Ishikawa (cell line): ENCODE results near the gene LDHA.

Experiments
- CEBPB ChIP-seq: IDR thresholded peaks from 2 replicates; pipeline ENCODE4 v1.6.1; 2012
- CREB1 ChIP-seq: IDR thresholded peaks from 2 replicates; pipeline ENCODE4 v1.6.1; 2012; ENCODE audit warnings: low read depth
- EGR1 ChIP-seq: IDR thresholded peaks from 2 replicates; pipeline ENCODE4 v1.6.1; 2012
- EP300 ChIP-seq: IDR thresholded peaks from 2 replicates; pipeline ENCODE4 v1.6.1; 2012; ENCODE audit warnings: borderline replicate concordance
- FOXM1 ChIP-seq: IDR thresholded peaks from 2 replicates; pipeline ENCODE4 v1.6.1; 2012; ENCODE audit warnings: low read depth, borderline replicate concordance
- NFIC ChIP-seq: IDR thresholded peaks from 2 replicates; pipeline ENCODE4 v1.6.1; 2012
- RAD21 ChIP-seq: IDR thresholded peaks from 2 replicates; pipeline ENCODE4 v1.6.1; 2012; ENCODE audit warnings: low read depth
- TAF1 ChIP-seq: IDR thresholded peaks from 2 replicates; pipeline ENCODE4 v1.6.1; 2012; ENCODE audit warnings: low read depth, mild to moderate bottlenecking
- TCF12 ChIP-seq: IDR thresholded peaks from 2 replicates; pipeline ENCODE4 v1.6.1; 2012; ENCODE audit warnings: low read depth
- TEAD4 ChIP-seq: IDR thresholded peaks from 2 replicates; pipeline ENCODE4 v1.6.1; 2012
- YY1 ChIP-seq: IDR thresholded peaks from 2 replicates; pipeline ENCODE4 v1.6.1; 2012; ENCODE audit warnings: low read depth
- ZBTB7A ChIP-seq: IDR thresholded peaks from 2 replicates; pipeline ENCODE4 v1.6.1; 2012; ENCODE audit warnings: low read depth
- TF ChIP-seq, protein P1 (sequence below): IDR thresholded peaks from 2 replicates; pipeline ENCODE4 v1.6.1; 2012
- TF ChIP-seq, protein P2 (sequence below): IDR thresholded peaks from 2 replicates; pipeline ENCODE4 v1.6.1; 2012
- TF ChIP-seq, protein P3 (sequence below): IDR thresholded peaks from 2 replicates; pipeline ENCODE4 v1.6.1; 2012; ENCODE audit warnings: low read depth, mild to moderate bottlenecking

Gene LDHA

DNA sequence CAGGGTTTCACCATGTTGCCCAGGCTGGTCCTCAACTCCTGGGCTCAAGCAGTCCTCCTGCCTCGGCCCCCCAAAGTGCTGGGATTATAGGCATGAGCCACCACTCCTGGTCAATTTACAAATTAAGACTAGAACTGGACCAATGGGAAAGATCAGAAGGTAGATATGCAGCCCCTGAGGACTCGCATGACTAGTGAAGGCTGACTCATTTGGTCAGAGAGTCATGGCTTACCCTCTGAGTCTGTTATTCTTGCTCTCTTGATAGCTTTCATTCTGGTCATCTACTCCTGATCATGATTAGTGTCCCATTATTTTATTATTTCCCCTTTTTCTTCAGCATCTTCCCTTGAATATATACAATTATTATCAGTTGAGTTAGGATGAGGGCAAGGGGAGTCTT lies 58.6 kb downstream of the LDHA start:
- TF ChIP-seq, protein P1, sequence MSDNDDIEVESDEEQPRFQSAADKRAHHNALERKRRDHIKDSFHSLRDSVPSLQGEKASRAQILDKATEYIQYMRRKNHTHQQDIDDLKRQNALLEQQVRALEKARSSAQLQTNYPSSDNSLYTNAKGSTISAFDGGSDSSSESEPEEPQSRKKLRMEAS: no peak
- TF ChIP-seq, protein P2, sequence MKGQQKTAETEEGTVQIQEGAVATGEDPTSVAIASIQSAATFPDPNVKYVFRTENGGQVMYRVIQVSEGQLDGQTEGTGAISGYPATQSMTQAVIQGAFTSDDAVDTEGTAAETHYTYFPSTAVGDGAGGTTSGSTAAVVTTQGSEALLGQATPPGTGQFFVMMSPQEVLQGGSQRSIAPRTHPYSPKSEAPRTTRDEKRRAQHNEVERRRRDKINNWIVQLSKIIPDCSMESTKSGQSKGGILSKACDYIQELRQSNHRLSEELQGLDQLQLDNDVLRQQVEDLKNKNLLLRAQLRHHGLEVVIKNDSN: no peak
- TF ChIP-seq EP300 (no peak), YY1 (no peak), NFIC (no peak), TCF12 (no peak), EGR1 (no peak), TEAD4 (no peak), ZBTB7A (no peak), CREB1 (no peak), FOXM1 (no peak)
- TF ChIP-seq, protein P3, sequence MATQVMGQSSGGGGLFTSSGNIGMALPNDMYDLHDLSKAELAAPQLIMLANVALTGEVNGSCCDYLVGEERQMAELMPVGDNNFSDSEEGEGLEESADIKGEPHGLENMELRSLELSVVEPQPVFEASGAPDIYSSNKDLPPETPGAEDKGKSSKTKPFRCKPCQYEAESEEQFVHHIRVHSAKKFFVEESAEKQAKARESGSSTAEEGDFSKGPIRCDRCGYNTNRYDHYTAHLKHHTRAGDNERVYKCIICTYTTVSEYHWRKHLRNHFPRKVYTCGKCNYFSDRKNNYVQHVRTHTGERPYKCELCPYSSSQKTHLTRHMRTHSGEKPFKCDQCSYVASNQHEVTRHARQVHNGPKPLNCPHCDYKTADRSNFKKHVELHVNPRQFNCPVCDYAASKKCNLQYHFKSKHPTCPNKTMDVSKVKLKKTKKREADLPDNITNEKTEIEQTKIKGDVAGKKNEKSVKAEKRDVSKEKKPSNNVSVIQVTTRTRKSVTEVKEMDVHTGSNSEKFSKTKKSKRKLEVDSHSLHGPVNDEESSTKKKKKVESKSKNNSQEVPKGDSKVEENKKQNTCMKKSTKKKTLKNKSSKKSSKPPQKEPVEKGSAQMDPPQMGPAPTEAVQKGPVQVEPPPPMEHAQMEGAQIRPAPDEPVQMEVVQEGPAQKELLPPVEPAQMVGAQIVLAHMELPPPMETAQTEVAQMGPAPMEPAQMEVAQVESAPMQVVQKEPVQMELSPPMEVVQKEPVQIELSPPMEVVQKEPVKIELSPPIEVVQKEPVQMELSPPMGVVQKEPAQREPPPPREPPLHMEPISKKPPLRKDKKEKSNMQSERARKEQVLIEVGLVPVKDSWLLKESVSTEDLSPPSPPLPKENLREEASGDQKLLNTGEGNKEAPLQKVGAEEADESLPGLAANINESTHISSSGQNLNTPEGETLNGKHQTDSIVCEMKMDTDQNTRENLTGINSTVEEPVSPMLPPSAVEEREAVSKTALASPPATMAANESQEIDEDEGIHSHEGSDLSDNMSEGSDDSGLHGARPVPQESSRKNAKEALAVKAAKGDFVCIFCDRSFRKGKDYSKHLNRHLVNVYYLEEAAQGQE: no peak

DNA sequence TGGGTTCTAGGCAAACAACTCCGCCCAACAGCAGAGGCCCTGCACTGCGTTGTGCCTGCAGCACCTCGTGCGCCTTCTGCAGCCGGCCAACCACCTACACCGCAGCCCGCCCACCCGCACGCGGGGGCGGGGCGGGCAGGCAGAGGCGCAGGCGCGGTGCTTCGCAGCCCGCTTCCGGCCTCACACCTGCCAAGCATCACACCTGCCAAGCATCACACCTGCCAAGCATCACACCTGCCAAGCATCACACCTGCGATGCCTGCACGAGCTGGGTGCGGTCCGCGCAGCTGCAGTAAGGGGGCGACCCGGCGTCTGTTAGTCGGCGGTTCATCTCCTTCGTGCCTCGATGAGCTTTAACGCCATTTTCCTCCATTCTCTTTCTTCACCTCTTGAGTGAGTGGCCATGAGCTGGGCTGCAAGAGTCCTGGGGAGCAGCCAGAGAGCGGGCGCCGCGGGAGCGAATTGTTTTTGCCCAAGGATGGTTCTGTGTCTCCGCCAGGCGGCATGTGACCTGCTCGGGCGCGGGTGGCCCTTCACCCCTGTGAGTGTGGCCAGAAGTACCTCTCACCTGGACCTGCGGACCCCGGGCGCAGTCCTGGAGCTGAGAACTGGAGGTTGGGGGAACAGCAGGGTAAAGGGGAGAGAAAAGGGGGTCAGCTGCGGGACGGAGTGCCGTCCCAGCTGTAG lies 61.5 kb downstream of the LDHA start, which contains the start of gene LDHAL6A:
Gene LDHAL6A (plus strand): TSS at position 171 of the 687 bp plus-strand sequence. CDS start 825 bp downstream, outside the sequence.
- no peak for TF ChIP-seq EP300
- TF ChIP-seq TCF12: no peak
- no peak for TF ChIP-seq CREB1
- TF ChIP-seq, protein P2: no peak
- TF ChIP-seq NFIC: no peak
- no peak for TF ChIP-seq ZBTB7A
- no peak for TF ChIP-seq CEBPB
- TF ChIP-seq EGR1: no peak
- TF ChIP-seq YY1: no peak
- TF ChIP-seq TAF1: no peak
- TF ChIP-seq, protein P3: no peak

DNA sequence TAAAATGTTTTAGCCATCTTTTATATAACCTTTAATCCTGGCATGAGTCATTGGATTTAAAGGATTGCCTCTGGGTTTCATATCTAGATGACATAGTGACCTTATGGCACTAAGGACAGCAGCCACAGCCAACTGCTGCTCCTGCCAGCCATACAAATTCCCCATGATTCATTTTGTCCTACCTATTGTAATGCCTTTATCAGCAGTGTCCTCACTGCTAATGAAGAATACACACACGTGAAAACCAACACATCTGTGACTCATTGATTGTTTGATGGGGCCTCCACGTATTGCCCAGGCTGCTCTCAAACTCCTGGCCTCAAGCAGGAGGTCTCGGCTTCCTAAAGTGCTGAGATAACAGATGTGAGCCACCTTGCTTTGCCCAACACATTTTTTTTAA lies 63.1 kb downstream of the LDHA start:
- no peak for TF ChIP-seq CREB1
- no peak for TF ChIP-seq FOXM1
- TF ChIP-seq, protein P2: no peak
- no peak for TF ChIP-seq RAD21
- TF ChIP-seq TAF1: no peak
- TF ChIP-seq, protein P1: no peak
- no peak for TF ChIP-seq TCF12
- no peak for TF ChIP-seq NFIC
- no peak for TF ChIP-seq ZBTB7A
- TF ChIP-seq, protein P3: no peak
- TF ChIP-seq TEAD4: no peak
- TF ChIP-seq CEBPB: no peak
- no peak for TF ChIP-seq EP300
- TF ChIP-seq EGR1: no peak
